ENCODE results near the gene EEPD1.
"Not testable (repeated sequence)": the region's sequence is repeated elsewhere in the genome, so short reads cannot be mapped to it uniquely, and the experiment has no call there.

The EEPD1 gene

DNA sequence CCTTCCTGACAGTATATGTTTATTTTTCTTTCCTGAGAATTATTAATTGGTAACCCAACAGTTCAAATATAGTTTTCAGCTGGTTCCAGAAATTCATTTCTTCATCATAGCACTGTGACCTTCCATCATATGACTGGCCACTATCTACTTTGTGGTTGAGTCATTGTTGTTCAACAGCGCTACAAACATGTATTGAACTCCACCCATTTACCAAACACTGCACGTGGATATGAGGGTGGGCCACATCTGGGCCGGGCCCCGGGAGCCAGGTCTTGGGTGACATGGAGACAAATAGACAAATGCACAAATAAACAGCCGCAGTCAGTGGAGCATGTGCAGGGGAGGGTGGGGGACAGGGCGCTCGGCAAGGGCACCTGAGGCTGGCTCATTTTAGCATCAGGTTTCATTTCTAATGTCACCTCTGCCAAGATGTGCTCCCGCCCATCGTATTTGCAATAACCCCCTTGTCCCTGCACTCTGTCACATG is 24.0 kb upstream of the EEPD1 start:
- no peak for DNase-seq

- no peak for DNase-seq
Measured at GRCh38 chr7:36130236-36130945, 22.7 kb upstream of the EEPD1 start.

GRCh38 chr7:36131026-36131425 is 22.0 kb upstream of the EEPD1 start:
- no peak for DNase-seq

- DNase-seq: no peak
Measured at GRCh38 chr7:36131499-36131898, 21.6 kb upstream of the EEPD1 start.

DNA sequence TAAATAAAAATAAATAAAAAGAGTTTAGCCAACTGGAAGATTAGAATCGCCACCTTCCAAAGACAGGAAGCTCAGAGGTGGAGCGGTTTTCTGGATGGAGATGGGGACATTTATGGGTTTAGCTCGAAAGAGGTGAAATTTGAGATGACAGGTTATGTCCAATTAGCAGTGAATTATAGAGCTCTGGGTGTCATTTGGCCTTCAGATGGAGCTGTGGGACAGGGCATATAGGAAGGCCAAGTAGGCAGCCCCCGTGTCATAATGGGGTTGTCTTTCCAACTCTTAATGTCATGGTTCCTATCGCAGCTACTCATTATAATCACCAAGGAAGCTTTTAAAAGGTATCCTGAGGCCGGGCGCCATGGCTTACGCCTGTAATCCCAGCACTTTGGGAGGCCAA is 21.0 kb upstream of the EEPD1 start:
- no peak for DNase-seq

- DNase-seq: no peak
Measured at GRCh38 chr7:36135700-36136099, 17.4 kb upstream of the EEPD1 start.

DNA sequence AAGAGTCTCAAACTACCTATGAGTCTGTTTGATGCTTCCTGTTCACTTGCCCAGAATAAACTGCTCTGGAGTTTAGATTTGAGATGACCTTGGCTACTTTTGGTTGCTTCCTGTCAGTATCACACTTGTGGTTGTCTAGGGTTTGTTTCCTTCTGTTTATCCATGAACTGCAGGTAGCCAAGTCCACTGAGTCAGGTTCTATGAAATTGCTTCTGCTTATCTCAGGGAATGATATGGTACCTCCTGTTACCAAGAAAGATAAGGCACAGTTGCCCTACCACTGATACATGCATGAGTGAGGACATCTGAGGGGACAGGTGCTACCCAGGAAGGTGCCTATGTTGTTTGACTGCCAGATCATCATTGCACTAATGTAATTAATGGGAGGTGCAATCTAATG is 15.8 kb upstream of the EEPD1 start:
- no peak for DNase-seq

DNA sequence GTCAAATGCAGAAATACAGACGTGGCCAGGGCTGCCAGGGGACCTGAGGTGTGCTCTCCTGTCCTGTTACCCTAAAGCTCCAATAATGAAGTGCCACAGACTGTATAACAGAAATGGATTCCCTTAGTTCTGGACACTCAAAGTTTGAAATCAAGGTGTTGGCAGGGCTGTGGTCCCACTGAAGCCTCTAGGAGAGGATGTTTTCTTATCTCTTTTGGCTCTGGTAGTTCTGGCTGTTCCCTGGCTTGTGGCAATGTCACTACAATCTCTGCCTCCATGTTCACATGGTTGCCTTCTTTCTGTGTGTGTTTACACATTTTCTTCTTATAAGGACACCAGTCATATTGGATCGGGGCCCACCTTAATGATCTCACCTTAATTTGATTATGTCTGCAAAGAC is 15.3 kb upstream of the EEPD1 start:
- no peak for DNase-seq

GRCh38 chr7:36138209-36138608 is 14.8 kb upstream of the EEPD1 start:
- DNase-seq: no peak

DNA sequence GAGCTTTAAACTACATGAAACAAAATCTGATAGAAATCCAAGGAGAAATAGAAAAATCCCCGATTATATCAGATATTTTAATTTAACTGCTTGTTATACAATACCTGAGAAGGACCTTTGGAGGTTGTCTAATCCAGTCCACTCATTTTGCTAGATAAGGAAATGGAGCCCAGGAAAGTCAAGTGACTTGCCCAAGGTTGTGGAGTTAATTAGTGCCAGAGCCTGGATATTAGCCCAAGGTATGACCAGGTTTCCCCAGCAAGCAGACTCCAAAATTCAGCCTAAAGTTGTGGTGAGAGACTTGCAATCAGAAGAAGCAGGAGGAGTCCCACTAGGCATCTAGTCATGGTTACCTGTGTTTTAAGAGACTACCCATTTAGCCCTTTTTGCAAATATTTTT is 11.7 kb upstream of the EEPD1 start:
- no peak for DNase-seq

DNA sequence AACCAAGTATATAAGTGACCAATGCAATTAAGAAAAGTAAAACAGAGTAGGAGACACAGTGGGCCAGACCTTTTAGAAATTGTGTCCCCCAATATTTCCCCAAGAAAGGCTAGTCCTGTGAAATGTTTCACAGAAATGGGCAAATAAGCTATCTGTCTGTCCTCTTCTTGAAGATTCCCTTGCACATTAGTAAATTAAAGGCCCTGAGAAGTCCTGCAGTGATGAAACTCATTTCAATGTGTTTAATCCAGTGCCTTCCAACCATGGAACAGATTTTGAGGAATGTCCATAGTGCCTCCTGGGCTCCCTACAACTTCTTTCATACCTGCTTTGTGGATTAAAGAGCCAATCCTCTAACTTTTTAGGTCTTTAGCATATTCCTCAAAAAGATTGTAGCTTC is 11.2 kb upstream of the EEPD1 start:
- DNase-seq: no peak

DNA sequence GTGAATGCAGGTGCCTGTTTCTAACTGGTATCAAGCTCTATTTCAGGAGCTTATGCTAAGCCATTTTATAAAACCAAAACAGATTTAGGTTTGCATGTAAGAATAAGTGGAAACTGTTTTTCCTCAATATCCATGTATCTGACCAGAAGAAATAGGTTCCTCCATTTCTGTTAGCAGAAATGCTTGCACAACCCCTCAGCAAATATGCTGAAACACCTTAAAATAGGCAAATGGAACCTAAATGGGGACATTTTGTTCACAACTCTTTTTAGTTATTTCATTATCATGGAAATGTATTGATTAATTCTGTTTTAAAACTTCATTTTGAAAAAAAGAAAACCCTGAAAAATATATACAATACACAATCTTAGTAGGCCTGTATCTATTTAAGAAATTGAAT is 8.9 kb upstream of the EEPD1 start:
- DNase-seq: no peak

DNA sequence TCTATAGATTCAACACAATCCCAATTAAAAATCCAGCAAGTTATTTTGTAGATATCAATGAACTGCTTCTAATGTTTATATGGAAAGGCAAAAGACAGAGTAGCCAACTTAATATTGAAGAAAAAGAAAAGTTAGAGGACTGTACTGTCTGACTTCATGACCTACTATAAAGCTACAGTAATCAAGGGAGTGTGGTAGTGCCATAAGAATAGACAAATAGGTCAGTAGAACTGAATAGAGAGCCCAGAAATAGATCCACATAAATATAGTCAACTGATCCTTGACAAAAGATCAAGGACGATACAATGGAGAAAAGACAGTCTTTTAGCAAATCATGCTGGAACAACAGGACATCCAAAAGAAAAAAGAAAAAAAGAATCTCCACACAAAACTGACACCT is 7.4 kb upstream of the EEPD1 start:
- DNase-seq: no peak

- DNase-seq: no peak
Measured at GRCh38 chr7:36147361-36147760, 5.7 kb upstream of the EEPD1 start.

DNA sequence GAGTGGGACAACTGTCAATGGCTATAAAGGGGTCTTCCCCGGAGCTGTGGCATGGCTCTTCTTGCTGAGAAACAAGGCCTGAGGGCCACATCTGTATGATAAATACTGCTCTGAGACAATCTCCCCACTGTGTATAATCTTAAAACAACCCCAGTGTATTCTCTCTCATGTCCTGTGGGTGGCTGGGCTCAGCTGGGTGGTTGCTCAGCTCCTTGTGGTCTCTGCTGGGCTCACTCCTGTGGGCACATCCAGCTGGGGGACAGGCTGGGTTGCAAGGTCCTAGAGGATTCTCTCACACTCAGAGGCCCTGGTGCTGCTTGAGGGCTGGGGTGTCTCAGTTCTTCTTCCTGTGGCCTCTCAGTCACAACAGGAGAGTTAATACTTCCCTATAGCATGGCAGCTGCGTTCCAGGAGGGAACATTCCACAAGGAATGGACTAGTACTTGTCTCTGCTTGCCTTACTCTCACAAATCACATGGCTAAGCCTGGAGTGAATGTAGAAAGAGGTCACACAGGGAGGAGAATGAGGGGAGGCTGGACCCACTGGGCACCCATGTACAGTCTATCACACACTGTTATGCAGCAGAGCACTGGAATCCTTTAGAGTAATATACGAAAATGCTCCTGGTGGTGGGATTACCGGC is 4.5 kb upstream of the EEPD1 start:
- no peak for DNase-seq

GRCh38 chr7:36149240-36149639 is 3.8 kb upstream of the EEPD1 start:
- DNase-seq: not testable (repeated sequence)

DNA sequence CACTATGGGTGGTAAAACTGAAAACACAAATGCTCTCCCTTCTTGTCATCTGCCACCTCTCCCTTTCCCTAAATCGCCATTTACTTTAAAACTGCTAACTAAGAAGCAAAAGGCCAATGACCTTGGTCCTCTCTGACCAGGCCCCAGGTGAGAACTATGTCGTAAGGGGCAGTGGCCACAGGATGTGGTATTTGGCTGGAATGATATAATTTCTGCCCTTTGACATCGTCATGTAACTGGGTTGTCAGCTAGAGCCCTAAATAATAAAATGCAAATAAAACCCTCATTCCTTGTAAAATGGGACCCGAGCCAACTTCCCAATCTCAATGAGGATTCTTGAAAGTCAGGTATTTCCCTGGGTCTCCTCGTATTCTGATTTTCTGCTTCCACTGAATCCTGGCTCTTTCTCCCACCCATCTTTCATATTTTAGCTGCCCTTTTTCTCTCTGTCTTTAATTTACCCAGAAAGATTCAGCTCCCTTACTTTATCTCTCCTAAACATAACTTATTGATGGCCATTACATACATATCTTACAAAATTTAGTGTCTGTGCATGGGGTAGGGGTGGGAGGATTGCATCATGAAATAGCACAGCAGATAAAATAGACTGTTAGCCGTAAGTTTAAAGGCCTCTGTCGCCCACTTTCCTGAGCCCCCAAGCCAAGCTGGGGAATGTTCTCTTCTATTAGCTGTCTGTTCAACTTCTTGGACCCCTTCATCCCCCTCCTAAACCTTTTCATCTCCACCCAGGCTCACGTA is 3.2 kb upstream of the EEPD1 start:
- DNase-seq: no peak

- DNase-seq: no peak
Measured at GRCh38 chr7:36151921-36152755, 916 bp upstream of the EEPD1 start.

- no peak for DNase-seq
Measured at GRCh38 chr7:36153571-36154097, 580 bp downstream of the EEPD1 start.

- DNase-seq: no peak
Measured at GRCh38 chr7:36154255-36155212, 1.5 kb downstream of the EEPD1 start.

DNA sequence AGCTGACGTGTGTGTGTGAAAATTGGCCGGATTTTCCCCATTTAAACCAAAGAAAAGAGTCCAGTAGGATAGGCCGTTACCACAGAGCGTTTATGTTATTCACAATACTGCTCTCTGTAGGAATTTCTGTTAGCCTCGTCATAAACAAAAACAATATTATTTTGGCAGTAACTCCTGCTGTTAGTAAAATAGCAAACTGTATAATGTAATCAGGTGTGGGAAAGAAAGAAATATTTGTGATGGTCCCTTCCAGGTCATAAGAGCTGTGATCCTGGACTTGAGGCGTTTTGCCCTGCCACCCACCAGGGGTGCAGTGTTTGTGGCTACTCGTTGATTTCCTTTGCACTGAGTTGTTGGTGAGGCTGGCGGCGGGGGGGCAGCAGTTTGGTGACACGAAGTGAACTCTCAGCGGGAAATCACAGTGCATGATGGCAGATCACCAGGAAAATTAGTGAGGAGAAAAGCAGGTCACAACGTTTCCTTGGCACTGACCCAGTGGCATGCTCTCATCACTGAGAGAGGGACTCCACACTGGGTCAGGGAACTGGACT is 2.8 kb downstream of the EEPD1 start:
- DNase-seq: no peak

Data from activated T-cell treated with anti-CD3 and anti-CD28 coated beads, Interleukin-2, amount 50 U/mL, for 1 hour (primary cell).